Kidney (tissue), 14 donors: Measurements from ENCODE around the gene EMC6. TPM values are rescaled to one million over a fixed set of nuclear protein-coding genes. Genes with fewer than 3 reads are reported as not detected.
"Not testable (repeated sequence)": the region's sequence is repeated elsewhere in the genome, so short reads cannot be mapped to it uniquely, and the experiment has no call there.

Experiments
- DNase-seq, 5 donors: peaks; one replicate each; pipeline ENCODE4 v3.0.0-alpha.2; 2013 to 2020
- FAIRE-seq: peaks from 2 replicates; lab custom pipeline; 2012; peaks lifted over from hg19 to GRCh38; lab: Jason Lieb, UNC
- H3K27ac ChIP-seq, 2 donors: one replicate each; pipeline ENCODE4 v1.7.0; 2013; ENCODE audit warnings: low read depth in 2 of 2, low read length in 2 of 2, inconsistent platforms in 1 of 2
- H3K27me3 ChIP-seq: one replicate; pipeline ENCODE4 v1.7.1; 2013; ENCODE audit warnings: low read length, inconsistent platforms; ENCODE audit not compliant: control insufficient read depth, insufficient read depth
- H3K36me3 ChIP-seq, 3 donors: one replicate each; pipeline versions ENCODE4 v1.7.0 to v1.7.1; 2013; ENCODE audit warnings: low read length in 3 of 3, control low read depth in 1 of 3, inconsistent platforms in 1 of 3; ENCODE audit not compliant: insufficient read depth in 3 of 3, control insufficient read depth in 2 of 3
- H3K4me1 ChIP-seq, 3 donors: one replicate each; pipeline versions ENCODE4 v1.7.0 to v1.7.1; 2013; ENCODE audit warnings: low read length in 3 of 3, inconsistent platforms in 1 of 3, low read depth in 1 of 3; ENCODE audit not compliant: control insufficient read depth in 2 of 3, insufficient read depth in 2 of 3
- H3K4me3 ChIP-seq, 3 donors: one replicate each; pipeline versions ENCODE4 v1.7.0 to v1.8.1; 2013; ENCODE audit warnings: low read length in 3 of 3, control low read depth in 1 of 3, inconsistent platforms in 1 of 3
- H3K9ac ChIP-seq, 3 donors: one replicate each; pipeline versions ENCODE4 v1.7.0 to v1.7.1; 2013; ENCODE audit warnings: low read length in 3 of 3, control low read depth in 1 of 3, inconsistent platforms in 1 of 3
- H3K9me3 ChIP-seq, 3 donors: one replicate each; pipeline versions ENCODE4 v1.7.0 to v1.7.1; 2013; ENCODE audit warnings: low read length in 3 of 3, control low read depth in 1 of 3, inconsistent platforms in 1 of 3; ENCODE audit not compliant: control insufficient read depth in 2 of 3, insufficient read depth in 1 of 3
- intact Hi-C: fragments of 100-400 bp; cut with DNase I; formaldehyde crosslinking; loops from one replicate; pipeline ENCODE4 v1.11.1; 2022
- polyA plus RNA-seq: library from polyadenylated mRNA; stranded (reverse); fragments of 350-450 nt; fragmentation: Illumina TruSeq; extraction: RNeasy Lipid Tissue Mini Kit (QIAGEN cat#74804); gene quantifications from one replicate; pipeline ENCODE4 v1.2.3, GENCODE V29; 2014; ENCODE audit warnings: low read depth, low replicate concordance; ENCODE audit not compliant: insufficient read depth
- total RNA-seq: library from RNA; stranded (reverse); fragmentation: NEBNext Ultra II Directional; extraction: Animal tissue kit (Norgen Biotek cat#: 25700); gene quantifications from one replicate; pipeline ENCODE4 v1.2.1, GENCODE V29; 2021
- TF ChIP-seq, protein P1 (sequence below): IDR thresholded peaks from 3 replicates; pipeline ENCODE4 v1.5.1; 2012; ENCODE audit warnings: mild to moderate bottlenecking, moderate library complexity, borderline replicate concordance; ENCODE audit not compliant: insufficient read depth; ENCODE audit errors: extremely low read depth
- donor health status: control.
- donor health status: control.
- donor health status: control.
- donor health status: control.
- donor health status: control.
- donor health status: DM: yes; HTN: yes; CAD: no.
- donor health status: Normal renal cell carcinoma (clear cell type).

The EMC6 gene
- total and polyA plus RNA-seq, 2 donors from 2014 or later, result 25.6 to 77.1 TPM

DNA sequence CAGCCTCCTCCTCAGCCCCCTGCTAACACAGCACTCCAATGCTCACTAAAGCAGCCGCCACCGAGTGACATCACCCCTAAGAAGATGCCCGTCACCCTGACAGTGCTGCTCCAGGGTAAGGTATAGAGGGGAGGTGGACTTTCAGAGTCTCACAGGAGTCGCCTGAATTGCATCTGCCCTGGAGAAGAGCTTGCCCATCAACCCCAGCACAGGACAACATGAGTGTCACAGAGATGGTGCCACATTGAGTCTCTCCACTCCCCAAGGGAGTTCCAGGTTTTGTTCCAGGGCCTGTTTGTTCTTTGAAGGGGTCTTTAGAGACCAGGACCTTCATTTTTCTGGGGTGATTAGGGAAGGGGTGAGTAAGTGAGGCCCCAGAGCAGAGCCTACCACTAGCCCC lies 29.5 kb downstream of the EMC6 start:
- peaks cover 0 to 3% (median 0%) of the 10 kb centered on the region in 3 donors for H3K9me3 ChIP-seq
- DNase-seq (peak in 1 of 5 donors; percentile 44), FAIRE-seq (no peak)
- no peak overlapping the region for H3K4me3 ChIP-seq
- peaks cover 0 to 3% (median 0%) of the 10 kb centered on the region in 3 donors for H3K4me1 ChIP-seq
- no peaks in the 10 kb centered on the region for H3K36me3 ChIP-seq
- no peak overlapping the region for H3K27ac ChIP-seq
- H3K9ac ChIP-seq, result no peak overlapping the region
- TF ChIP-seq, protein P1, sequence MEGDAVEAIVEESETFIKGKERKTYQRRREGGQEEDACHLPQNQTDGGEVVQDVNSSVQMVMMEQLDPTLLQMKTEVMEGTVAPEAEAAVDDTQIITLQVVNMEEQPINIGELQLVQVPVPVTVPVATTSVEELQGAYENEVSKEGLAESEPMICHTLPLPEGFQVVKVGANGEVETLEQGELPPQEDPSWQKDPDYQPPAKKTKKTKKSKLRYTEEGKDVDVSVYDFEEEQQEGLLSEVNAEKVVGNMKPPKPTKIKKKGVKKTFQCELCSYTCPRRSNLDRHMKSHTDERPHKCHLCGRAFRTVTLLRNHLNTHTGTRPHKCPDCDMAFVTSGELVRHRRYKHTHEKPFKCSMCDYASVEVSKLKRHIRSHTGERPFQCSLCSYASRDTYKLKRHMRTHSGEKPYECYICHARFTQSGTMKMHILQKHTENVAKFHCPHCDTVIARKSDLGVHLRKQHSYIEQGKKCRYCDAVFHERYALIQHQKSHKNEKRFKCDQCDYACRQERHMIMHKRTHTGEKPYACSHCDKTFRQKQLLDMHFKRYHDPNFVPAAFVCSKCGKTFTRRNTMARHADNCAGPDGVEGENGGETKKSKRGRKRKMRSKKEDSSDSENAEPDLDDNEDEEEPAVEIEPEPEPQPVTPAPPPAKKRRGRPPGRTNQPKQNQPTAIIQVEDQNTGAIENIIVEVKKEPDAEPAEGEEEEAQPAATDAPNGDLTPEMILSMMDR, result no peak
- H3K27me3 ChIP-seq, result no peaks in the 10 kb centered on the region
- intact Hi-C loops, result no loop called here

- Histone ChIP-seq H3K27me3 (no peaks in the 10 kb centered on the region), H3K9me3 (peaks cover 0 to 3% (median 0%) of the 10 kb centered on the region in 3 donors), H3K9ac (no peak overlapping the region), H3K36me3 (no peaks in the 10 kb centered on the region), H3K4me3 (no peak overlapping the region), H3K27ac (no peak overlapping the region), H3K4me1 (peaks cover 0 to 3% (median 0%) of the 10 kb centered on the region in 3 donors)
- intact Hi-C loops, result no loop called here
- DNase-seq (peak in 1 of 5 donors; percentile 10), FAIRE-seq (no peak)
- TF ChIP-seq, protein P1, result no peak
These were observed 31.3 kb downstream of the EMC6 start for GRCh38 chr17:3699951-3700350.

DNA sequence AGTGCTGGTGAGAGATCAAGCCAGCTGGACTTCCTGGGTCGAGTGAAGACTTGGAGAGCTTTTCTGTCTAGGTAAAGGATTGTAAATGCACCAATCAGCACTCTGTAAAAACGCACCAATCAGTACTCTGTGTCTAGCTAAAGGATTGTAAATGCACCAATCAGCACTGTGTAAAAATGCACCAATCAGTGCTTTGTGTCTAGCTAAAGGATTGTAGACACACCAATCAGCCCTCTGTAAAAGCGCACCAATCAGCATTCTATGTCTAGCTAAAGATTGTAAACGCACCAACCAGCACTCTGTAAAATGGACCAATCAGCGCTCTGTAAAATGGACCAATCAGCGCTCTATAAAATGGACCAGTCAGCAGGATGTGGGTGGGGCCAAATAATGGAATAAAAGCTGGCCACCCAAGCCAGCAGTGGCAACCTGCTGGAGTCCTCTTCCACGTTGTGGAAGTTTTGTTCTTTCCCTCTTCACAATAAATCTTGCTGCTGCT lies 33.5 kb downstream of the EMC6 start:
- FAIRE-seq, H3K4me1 ChIP-seq, intact Hi-C loops, DNase-seq, H3K9me3 ChIP-seq, H3K36me3 ChIP-seq, H3K27me3 ChIP-seq, H3K9ac ChIP-seq, H3K27ac ChIP-seq, H3K4me3 ChIP-seq: not testable (repeated sequence)

GRCh38 chr17:3704931-3705717 lies 36.5 kb downstream of the EMC6 start:
- Histone ChIP-seq H3K9ac (no peak overlapping the region), H3K4me3 (no peak overlapping the region), H3K9me3 (no peaks in the 10 kb centered on the region), H3K27me3 (no peaks in the 10 kb centered on the region), H3K4me1 (no peaks in the 10 kb centered on the region), H3K36me3 (no peaks in the 10 kb centered on the region), H3K27ac (no peak overlapping the region)
- TF ChIP-seq, protein P1, result no peak
- FAIRE-seq (no peak), DNase-seq (no peak)
- intact Hi-C loops, result no loop called here

GRCh38 chr17:3705718-3705984 lies 37.0 kb downstream of the EMC6 start:
- H3K9ac ChIP-seq, DNase-seq, FAIRE-seq, H3K27me3 ChIP-seq, intact Hi-C loops, H3K4me1 ChIP-seq, H3K27ac ChIP-seq, H3K36me3 ChIP-seq, H3K9me3 ChIP-seq, H3K4me3 ChIP-seq: not testable (repeated sequence)
